GM18858 (cell line): Measurements from ENCODE around the gene POLR1A.

Experiments used
- ATAC-seq: cut with Tn5 transposase; IDR thresholded peaks from one replicate; pipeline ENCODE4 v1.9.1; 2021; ENCODE audit not compliant: unreplicated experiment

Gene POLR1A

GRCh38 chr2:86038291-86039081 is 67.2 kb downstream of the POLR1A start:
- no peak for ATAC-seq

GRCh38 chr2:86037795-86038192 is 67.9 kb downstream of the POLR1A start:
- ATAC-seq, result no peak

GRCh38 chr2:86037141-86037794 is 68.4 kb downstream of the POLR1A start:
- no peak for ATAC-seq

GRCh38 chr2:86036669-86037138 is 69.0 kb downstream of the POLR1A start:
- no peak for ATAC-seq

- peak; percentile 72 for ATAC-seq
These were observed 69.6 kb downstream of the POLR1A start for GRCh38 chr2:86035883-86036668.

- no peak for ATAC-seq
These were observed 70.3 kb downstream of the POLR1A start for GRCh38 chr2:86035376-86035882.

- ATAC-seq, result no peak
These were observed 71.7 kb downstream of the POLR1A start for GRCh38 chr2:86033751-86034692.

- ATAC-seq, result no peak
These were observed 72.7 kb downstream of the POLR1A start for GRCh38 chr2:86032861-86033595.

- no peak for ATAC-seq
These were observed 74.1 kb downstream of the POLR1A start for GRCh38 chr2:86031606-86032005.

GRCh38 chr2:86031151-86031550 is 74.5 kb downstream of the POLR1A start:
- no peak for ATAC-seq

GRCh38 chr2:86029873-86030272 is 75.8 kb downstream of the POLR1A start:
- ATAC-seq, result no peak

GRCh38 chr2:86028766-86029381 is 76.8 kb downstream of the POLR1A start:
- ATAC-seq, result no peak

GRCh38 chr2:86027922-86028765 is 77.5 kb downstream of the POLR1A start:
- ATAC-seq, result no peak

- no peak for ATAC-seq
These were observed 78.3 kb downstream of the POLR1A start for GRCh38 chr2:86027196-86027921.

GRCh38 chr2:86026744-86027065 is 79.0 kb downstream of the POLR1A start:
- no peak for ATAC-seq

GRCh38 chr2:86025976-86026743 is 79.5 kb downstream of the POLR1A start:
- ATAC-seq, result no peak

- no peak for ATAC-seq
These were observed 80.4 kb downstream of the POLR1A start for GRCh38 chr2:86025229-86025820.
